ENCODE data around the gene CERK.

The CERK gene

GRCh38 chr22:46764779-46765485 is 26.9 kb upstream of the CERK start:
- DNase-seq (ENCODE audit: low spot score): no peak

- no peak for DNase-seq (ENCODE audit: low spot score)
Observed at GRCh38 chr22:46764140-46764680, 26.2 kb upstream of the CERK start.

DNA sequence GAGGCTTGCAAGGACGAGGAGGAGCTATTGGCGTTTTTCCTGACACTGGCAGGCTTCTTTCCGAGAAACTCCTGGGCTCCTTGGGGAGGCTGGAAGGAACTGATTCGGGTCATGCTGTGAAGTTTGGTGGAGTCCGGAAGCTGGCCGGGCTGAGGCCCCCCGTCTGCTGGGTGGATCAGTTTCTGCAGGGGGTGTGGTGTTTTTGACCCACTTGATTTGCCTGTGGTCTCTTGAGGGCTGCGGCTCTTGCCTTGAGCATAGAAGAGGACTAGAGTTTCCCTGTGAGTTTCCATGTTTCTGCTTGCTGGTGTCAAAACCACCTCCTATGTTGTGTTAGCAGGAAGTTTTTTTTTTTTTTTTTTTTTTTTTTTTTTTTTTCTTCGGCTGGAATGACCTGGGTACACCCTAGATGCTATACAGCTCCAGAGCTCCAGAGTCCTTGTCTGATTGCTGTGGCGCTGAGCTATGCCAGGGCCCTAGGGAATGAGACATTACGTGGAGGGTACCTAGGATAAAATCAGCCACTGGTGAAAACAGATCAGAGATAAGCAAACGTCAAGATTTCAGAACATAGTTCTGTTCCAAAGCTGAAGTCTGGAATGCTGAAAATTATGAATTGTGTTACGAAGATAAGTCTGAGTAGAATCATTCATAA is 25.1 kb upstream of the CERK start:
- DNase-seq (ENCODE audit: low spot score): no peak

- DNase-seq (ENCODE audit: low spot score): peak; percentile 96
Observed at GRCh38 chr22:46762238-46763050, 24.4 kb upstream of the CERK start, which contains the start of gene TBC1D22A. Gene TBC1D22A (plus strand): TSS chr22:46762650. CDS start chr22:46762787, 137 bp downstream.

DNA sequence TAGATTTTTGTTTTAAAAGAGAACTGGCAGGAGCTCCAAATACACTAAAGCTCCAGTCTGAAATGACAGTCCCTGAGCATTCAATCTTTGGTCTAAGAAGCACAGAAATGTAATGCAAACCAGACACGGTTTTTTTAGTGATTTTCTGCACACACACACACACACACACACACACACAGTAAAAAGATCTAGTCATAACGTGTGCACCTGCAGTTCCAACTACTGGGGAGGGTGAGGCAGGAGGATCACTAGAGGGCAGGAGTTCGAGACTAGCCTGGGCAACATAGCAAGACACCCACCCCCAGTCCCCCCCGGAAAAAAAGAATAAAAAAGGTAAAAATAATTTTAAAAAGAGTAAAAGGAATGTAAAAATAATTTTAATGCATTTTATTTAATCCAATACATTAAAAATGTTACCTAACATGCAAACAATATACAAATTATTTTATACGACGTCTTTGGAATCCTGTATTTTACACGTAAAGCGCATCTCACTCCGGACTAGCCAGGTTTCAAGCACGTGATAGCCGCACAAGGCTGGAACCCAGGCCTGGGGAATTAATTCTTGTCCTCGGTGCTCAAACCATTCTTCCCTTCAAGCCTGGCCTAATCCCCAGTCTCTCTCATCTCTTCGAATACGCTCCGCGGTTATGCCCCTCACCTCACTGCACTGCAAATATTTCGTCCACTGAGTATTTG is 23.6 kb upstream of the CERK start:
- no peak for DNase-seq (ENCODE audit: low spot score)

DNA sequence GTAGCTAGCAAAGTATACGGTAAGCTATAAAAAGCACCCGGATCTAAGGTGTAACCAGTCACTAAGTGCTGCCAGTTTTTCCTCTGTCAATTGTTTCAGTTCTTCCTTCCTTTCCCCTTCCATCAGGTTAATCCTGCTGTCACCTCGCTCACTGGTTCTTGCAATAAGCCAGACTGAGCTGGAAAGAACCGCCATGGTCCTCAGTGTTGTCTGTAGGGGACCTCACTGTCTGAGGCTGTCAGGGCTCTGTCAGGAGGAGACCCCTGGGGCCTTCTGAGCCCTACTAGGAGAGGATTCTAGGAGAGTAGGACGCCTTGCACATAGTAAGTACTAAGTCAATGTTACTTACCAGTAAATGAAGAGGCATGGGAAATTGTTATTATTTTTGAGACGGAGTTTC is 23.0 kb upstream of the CERK start:
- no peak for DNase-seq (ENCODE audit: low spot score)

GRCh38 chr22:46758867-46759290 is 20.8 kb upstream of the CERK start:
- peak; percentile 85 for DNase-seq (ENCODE audit: low spot score)

DNA sequence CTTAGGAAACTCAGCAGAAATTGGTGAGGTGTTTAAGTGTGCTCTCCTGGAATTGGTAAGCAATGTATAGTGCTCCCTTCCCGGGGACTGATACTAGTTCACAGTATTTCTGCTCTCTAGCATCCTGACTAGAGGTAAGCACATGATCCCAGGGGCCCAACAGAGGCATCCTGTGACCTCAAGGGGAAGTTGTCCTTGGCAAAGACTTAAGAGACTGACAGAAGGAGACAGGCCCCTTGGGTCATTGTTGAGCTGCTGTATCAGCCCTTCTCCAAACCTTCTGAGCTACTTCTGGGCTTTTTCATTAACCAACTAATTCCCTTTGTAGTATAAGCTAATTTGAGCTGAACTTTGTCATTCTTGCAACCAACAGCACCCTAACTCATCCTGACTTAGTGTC is 20.1 kb upstream of the CERK start:
- no peak for DNase-seq (ENCODE audit: low spot score)

- no peak for DNase-seq (ENCODE audit: low spot score)
Observed at GRCh38 chr22:46757104-46757503, 19.1 kb upstream of the CERK start.

DNA sequence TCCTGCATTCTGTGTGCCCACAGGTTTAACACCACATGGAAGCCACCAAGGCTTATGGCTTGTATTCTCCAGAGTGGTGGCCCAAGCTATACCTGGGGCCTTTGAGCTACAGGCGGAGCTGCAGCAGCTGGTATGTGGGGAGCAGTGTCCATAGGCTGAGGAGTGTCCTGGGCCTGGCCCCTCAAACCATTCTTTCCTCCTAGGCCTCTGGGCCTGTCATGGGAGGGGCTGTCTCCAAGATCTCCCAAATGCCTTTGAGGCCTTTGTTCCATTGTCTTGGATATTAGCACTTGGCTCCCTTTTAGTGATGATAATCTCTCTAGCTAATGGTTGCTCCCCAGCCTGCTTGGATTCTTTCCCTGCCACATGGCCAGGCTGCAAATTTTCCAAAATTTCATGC is 18.0 kb upstream of the CERK start:
- DNase-seq (ENCODE audit: low spot score): no peak

DNA sequence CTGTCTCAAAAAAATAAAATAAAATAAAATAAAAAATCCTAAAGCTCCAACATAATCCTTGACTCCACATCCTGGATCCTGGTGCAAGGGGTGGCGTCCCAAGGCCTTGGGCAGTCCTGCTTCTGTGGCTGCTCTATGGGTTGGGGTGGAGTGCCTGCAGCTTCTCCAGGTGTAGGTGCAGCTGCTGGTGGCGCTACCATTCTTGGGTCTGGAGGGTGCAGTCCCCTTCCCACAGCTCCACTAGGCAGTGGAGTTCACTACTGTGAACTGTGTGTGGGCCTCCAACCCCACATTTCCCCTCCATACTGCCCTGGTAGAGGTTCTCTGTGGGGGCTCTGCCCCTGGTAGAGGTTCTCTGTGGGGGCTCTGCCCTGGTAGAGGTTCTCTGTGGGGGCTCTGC is 17.5 kb upstream of the CERK start:
- no peak for DNase-seq (ENCODE audit: low spot score)

GRCh38 chr22:46754826-46755225 is 16.8 kb upstream of the CERK start:
- no peak for DNase-seq (ENCODE audit: low spot score)

GRCh38 chr22:46754110-46754799 is 16.2 kb upstream of the CERK start:
- DNase-seq (ENCODE audit: low spot score): no peak

DNA sequence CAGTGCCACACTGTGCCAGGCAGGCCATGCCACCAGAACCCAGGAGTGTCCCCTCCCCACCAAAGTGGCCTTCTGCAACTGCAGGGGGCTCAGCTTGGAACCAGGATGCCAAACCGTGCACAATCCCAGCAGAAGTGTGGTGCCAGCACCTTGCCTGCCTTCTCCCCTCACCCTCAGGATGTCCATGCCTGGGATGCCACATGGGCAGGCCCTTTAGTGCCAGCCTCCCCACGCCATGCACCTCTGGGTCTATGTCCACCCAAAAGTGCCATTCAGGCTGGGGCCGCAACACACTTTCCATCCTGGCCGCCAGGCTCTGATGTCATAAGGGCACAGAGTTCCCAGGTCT is 15.7 kb upstream of the CERK start:
- no peak for DNase-seq (ENCODE audit: low spot score)

DNA sequence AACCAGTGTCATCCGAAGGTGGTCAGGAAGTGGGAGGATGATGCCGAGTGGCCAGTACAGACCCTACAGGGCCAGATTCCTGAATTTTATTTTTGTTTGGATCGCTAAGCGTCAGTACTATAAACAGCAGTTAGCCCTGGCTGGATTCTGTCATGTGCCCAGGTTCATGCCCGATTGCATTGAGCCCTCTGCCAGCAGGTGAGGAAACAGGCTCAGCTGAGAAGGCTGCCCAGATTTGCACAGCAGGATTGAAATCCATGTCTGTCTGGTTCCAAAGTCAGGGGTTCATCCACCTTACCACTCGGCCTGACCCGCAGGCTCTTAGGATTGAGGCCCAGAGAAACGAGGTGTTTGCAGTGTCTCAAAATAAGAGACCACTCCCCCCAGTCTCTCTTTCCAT is 15.3 kb upstream of the CERK start:
- DNase-seq (ENCODE audit: low spot score): no peak

- DNase-seq (ENCODE audit: low spot score): no peak
Observed at GRCh38 chr22:46752988-46753310, 14.9 kb upstream of the CERK start.

- no peak for DNase-seq (ENCODE audit: low spot score)
Observed at GRCh38 chr22:46752286-46752987, 14.4 kb upstream of the CERK start.

DNA sequence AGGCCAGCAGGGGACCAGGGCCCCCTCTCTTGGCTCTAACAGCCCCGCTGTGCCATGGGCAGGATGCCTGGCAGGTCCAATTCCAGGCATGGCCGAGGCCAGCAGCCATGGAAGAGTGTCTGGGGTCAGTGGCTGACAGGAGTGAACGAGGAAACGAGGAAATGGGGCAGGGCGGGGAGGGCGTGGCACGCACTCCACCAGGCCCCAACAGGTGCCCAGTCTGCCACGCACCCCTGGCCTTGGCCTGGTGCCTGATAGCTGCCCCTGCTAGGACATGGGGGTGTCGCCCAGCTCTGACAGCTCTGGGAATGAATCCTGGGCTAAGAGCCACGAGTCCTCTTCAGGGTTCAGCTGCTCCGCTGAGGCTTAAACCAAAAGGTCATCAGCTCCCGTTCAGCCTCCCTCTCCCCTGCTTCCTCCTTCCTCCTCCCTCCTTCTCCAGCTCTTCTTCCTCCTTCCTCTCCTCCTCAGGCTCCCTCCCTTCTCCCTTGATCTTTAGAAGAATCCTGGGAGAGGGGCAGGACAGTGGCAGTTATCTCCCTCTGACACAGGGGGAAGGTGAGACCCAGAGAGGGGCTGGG is 12.9 kb upstream of the CERK start:
- no peak for DNase-seq (ENCODE audit: low spot score)

- DNase-seq (ENCODE audit: low spot score): no peak
Observed at GRCh38 chr22:46750530-46750800, 12.4 kb upstream of the CERK start.

GRCh38 chr22:46749682-46750529 is 11.9 kb upstream of the CERK start:
- no peak for DNase-seq (ENCODE audit: low spot score)

Measured in HuH-7 (cell line).